Ammon's horn (tissue), 1 donor: Measurements from ENCODE around the gene XXYLT1.
"Not testable (repeated sequence)": the region's sequence is repeated elsewhere in the genome, so short reads cannot be mapped to it uniquely, and the experiment has no call there.

ENCODE experiments used
- DNase-seq: peaks from one replicate; pipeline ENCODE4 v3.0.0-alpha.2; 2016; ENCODE audit warnings: low spot score

XXYLT1 gene, protein sequence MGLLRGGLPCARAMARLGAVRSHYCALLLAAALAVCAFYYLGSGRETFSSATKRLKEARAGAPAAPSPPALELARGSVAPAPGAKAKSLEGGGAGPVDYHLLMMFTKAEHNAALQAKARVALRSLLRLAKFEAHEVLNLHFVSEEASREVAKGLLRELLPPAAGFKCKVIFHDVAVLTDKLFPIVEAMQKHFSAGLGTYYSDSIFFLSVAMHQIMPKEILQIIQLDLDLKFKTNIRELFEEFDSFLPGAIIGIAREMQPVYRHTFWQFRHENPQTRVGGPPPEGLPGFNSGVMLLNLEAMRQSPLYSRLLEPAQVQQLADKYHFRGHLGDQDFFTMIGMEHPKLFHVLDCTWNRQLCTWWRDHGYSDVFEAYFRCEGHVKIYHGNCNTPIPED

DNA sequence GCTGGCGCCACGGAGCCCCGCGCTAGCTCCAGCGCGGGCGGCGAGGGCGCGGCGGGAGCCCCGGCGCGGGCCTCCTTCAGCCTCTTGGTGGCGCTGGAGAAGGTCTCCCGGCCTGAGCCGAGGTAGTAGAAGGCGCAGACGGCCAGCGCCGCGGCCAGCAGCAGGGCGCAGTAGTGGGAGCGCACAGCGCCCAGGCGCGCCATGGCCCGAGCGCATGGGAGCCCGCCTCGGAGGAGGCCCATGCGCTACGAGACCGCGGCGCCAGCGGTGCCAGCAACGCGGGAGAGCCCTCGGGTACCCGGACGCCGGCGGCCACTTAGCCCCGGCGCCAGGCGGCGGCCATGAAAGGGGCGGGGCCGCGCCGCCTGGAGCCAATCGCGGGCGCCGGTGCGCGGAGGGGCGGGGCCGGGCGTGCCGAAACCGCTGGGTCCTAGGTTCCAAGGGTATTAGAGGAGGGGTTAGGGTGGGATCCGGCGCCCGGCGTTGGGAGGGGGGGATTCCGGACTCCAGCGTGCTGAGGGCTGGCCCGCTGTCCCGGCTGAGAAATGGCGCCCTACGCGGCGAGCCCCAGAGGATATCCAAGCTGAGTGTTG, at the start of gene XXYLT1:
Gene XXYLT1, minus strand, starts transcription at position 343 of the 593 bp plus-strand sequence. Its CDS starts 101 bp downstream, at position 242.
- DNase-seq: peak; percentile 88

DNA sequence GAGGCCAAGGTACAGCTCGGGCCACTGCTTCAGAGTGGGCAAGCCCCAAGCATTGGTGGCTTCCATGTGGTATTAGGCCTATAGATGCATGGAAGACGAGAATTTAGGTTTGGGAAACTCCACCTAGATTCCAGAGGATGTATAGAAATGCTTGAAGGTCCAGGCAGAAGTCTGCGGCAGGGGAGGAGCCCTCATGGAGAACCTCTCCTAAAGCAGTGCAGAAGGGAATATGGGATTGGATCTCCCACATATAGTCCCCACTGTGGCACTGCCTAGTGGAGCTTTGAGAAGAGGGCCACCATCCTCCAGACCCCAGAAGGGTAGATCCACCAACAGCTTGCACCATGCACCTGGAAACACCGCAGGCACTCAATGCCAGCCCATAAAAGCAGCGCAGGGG, 48.1 kb upstream of the XXYLT1 start:
- DNase-seq: no peak

DNA sequence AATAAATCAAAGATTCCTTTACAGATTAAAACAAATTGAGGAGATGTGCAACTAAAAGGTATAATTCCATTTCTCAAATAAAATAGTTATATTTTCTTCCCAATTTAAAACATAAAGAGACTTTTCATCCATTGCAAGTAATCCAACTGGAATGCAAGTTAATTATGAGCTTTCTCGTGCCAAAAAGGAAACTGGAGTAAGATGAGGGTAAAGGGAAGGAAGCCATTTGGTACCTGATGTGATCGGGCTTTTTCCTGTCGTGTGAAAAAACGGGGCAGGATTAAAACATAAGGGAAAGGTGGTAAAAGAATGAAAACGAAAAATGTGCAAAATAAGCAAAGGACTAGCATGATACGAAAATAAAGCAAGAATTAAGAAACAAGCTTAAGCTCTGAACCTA, 41.8 kb upstream of the XXYLT1 start:
- no peak for DNase-seq

DNA sequence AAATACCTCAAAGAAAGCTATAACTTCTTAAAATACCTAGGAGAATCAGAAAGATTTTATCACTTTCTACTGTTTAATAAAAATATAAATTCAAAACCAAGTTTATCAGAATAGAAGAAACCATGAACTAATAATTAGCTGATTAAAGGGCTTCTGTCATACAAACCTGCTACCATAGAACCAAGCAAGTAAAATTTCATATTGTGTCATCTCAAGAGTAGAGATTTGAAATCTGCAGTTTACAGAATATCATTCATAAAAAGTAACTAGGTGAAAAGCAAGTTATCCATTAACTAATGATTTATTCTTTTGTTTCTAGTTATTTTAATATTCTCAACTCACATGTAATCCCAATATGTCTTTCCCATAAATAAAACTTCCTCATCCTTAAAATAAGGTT, 36.8 kb upstream of the XXYLT1 start:
- DNase-seq: no peak

DNA sequence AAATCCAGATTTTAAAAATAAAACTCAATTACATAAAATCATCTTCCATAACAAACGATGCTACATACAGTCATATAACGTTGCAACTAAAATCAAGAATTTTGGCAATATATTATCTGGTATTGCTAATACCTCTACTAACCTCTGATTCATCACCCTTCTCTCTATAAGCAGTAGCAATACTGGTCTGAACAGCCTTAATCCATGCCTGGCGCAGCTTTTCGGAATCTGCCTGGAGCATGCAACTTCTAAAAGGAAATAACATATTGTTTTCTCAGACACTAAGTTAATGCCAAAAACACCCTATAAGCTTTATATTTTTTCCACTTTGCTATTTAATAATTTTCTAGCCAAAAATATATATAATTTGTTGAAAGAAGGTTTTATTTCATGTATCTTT, 35.4 kb upstream of the XXYLT1 start:
- DNase-seq: no peak

DNA sequence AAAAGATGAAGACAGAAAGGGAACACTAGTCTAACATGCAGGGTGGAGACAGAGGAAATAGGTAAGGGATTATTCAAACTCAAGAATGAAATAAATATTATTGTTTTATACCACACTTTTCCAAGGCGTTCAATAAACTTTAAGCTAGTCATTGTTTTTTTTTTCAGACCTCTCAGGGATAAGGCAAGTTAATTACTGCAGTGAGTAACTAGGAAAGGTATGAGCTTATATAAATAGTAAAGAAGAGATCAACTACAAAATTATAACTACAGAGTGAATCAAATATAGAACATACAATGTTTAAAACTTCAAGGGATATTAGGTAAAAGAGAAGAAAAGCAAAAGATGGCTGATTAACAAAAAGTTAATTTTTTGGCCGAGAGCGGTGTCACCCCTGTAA, 31.5 kb upstream of the XXYLT1 start:
- DNase-seq: no peak

DNA sequence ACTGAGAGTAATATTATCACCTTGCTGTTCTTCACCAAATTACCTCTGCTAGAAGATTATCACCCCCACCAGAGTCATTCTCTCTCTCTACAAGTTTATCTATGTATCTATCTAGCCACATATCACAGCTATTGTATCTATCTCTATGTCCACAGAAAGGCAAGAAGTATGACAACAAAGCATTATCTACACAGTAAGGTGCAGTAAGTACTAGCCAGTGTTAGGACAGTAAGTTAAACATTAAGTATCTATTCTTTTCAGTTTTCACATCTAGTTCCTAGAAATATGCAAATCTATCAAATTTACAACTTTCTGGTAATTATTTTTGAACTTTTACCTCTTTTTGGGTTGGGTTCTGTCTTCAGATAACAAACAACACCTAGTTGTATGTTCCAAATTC, 26.5 kb upstream of the XXYLT1 start:
- DNase-seq: no peak

DNA sequence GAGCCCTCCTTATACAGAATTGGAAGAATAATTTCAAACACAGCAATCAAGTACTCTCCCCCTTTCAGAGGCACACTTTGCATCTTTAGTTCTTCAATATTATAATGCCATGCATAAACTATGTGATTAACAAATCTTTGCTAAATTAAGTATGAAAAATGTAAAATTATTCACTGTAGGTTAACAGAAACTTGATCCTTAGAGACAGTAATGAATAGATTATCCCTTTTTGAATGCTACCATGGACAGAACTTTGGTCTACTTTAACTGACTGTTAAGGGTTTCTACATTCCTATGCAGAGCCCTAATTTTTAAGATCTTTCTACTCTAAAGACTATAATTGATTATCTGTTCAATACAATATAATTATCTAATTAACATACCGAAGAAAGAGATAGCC, 25.7 kb upstream of the XXYLT1 start:
- DNase-seq: no peak

DNA sequence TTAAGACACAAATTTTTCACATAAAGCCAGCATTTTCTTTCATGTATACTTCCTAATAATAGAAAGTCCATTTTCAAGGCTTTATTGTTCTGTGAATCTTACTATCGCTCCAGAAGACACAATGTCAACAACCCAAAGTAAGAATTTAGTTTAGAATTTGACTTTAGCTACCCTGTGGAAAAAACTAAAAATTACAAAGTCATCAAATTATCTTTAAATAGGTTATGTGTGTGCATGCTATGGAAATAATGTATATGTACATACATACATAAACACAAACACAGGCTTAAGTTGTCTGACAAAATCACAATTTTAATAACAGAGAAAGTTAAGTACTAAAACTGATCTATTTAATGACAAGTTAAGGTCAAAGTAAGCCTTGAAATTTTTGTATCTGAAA, 20.2 kb upstream of the XXYLT1 start:
- DNase-seq: no peak

DNA sequence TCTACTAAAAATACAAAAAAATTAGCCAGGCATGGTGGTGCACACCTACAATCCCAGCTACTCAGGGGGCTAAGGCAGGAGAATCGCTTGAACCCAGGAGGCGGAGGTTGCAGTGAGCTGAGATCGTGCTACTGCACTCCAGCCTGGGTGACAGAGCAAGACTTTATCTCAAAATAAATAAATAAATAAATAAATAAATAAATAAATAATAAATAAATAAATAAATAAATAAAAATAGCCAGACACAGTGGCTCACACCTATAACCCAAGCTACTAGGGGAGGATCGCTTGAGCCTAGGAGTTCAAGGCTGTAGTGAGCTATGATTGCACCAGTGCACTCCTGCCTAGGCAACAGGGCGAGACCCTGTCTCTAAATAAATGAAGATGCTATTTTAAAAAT, 19.7 kb upstream of the XXYLT1 start:
- not testable (repeated sequence) for DNase-seq

DNA sequence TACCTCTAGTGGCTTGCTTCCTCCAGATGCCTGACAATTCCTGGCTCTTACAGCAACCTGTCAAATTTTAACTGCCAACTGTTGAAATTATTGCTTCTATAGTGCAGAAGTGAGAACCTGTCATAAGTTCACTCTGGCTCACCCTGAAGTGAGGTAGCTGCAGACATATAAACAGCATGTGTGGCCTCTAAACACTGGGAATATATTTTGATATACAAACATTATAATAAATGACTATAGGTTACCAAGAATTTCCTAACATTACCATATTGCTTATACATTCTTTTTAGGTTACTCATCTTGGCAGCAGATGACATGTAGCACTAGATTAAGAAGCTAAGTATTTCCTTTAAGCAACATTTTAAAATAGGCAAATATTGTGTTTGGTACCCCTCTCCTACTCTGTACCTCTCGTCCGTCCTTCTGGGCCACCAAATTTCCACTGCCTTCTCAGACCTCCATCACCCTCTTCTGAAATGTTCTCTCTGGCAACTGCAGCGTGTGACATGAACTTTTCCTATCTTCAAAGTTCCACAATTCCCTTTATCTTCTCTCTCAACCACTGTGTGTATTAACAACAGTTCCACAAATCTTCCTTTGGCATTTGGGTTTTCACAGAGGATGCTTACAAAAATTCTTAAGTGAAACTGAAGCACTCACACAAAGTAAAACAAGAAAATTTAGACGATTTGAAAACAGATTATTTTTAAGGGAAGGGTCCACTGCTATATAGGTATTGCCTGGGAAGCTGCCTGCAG, 15.3 kb upstream of the XXYLT1 start:
- DNase-seq: no peak

DNA sequence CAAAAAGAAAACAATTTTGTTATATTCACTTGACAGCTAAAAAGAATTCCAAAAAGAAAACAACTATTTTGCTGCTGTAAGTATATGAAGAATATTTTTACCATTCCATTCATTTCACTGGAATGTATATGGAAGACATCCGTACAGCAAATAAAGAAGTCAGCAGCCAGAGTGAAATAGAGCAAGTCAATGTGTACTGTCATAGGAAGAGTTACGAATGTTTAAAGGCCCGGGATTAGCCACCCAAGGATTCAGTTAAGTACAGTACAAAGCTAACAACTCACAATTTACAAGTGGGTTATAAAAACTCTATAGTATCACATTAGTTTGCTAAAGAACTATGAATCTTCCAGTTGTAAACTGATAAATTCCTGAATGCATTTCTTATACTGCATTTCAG, 14.4 kb upstream of the XXYLT1 start:
- DNase-seq: no peak

DNA sequence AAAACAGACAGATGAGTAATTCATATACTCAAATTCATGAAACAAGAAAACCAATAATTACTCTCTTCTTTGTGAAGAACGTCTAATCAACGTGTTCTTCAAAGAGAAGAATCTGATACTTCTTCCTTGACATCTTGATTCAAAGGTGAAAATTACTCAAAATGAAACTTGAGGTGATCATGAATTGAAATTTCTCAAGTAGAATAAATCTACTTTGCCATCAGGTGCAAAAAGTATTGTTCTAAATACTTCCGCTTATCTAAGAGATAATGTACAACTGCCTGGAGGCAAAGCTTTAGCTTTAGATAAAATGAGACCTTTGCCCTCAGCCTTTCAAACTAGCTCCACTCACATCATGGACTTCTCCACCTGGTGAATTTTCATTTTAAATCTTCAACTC, 13.9 kb upstream of the XXYLT1 start:
- no peak for DNase-seq

DNA sequence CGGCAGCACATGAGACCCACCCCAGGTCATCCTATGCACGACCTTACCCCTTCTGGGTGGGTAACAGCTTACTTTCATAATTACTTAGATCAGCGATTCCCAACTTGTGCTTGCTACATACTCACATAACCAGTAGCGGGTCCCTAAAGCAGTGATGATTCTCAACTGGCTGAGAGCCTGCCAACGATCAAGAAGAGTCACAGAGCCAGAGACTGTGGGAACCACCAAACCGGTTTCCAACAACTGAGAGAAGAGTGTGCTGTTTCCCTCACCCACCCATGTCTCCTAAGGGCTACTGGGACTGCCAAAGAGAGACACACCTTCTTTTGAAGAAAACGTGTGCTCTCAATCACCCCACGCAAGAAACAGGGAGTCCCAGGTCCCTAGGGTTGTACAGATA, 12.0 kb upstream of the XXYLT1 start:
- no peak for DNase-seq

DNA sequence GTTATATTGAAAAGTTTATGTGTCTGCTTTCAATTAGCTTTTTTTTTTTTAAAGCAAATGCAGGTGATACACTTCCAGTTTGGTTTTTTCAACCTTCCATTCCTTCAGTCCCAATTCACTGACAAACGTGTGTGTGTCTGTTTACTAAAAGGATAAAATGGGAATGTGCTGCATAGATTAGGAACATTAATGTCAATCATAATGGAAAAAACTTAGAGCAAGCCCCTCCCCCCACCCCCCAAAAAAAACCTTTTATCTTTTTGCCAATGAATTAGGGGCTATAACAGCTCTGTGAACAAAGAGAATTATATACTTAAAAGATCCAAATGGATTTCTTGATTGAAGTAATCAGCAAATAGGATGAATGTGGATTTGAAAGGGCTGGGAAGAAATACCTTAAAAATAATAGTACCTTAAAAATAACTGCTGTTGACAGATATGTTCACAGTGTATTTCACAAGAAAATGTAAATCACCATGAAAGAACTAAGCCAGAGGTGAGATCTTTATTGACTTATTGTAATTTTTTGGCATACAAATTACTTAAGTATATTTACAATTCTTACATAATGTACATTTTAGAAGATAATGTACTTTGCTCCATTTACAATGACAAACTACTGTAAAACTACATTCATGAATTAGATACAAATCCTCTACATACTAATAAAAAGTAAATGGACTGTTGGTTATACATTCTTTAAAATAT, 3.5 kb upstream of the XXYLT1 start:
- no peak for DNase-seq

DNA sequence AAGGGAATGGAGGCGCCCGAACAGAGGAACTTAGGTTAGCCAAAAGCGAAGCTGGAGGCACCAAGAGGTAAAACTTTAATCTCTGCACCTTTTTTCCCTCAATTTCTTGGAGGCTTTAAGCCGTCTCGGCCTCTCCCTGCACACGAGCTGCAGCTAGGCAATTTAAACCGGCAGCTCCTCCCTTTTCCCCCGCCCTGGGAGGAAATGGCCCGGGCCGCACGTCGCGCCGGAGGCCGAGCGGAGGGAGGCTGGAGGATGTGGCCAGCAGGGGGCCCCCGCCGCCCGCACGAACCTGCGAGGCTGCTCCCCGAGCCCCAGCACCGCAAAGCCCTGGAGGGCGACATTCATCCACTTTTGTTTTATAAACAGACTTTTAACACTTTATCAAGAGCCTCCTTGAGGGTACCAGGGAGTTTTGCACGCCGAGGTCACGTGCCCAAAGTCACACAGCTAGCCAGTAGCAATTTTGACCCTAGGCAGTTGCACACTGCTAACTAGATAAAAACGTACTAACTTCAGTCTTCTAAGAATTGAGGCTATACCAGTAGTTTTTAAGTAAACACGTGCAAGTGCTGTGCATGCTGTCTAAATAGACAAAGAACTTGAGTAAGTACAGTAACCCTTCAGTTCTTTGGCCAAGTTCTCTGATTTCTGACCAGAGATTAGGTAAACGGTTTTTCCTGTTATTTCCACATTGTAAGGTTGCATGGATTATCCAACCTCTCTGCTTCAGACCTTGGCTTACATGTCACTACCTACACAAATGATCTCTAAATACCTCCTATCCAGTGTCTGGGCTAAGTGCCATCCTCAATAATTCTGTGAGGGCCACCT, 668 bp upstream of the XXYLT1 start:
- DNase-seq: peak; percentile 93

DNA sequence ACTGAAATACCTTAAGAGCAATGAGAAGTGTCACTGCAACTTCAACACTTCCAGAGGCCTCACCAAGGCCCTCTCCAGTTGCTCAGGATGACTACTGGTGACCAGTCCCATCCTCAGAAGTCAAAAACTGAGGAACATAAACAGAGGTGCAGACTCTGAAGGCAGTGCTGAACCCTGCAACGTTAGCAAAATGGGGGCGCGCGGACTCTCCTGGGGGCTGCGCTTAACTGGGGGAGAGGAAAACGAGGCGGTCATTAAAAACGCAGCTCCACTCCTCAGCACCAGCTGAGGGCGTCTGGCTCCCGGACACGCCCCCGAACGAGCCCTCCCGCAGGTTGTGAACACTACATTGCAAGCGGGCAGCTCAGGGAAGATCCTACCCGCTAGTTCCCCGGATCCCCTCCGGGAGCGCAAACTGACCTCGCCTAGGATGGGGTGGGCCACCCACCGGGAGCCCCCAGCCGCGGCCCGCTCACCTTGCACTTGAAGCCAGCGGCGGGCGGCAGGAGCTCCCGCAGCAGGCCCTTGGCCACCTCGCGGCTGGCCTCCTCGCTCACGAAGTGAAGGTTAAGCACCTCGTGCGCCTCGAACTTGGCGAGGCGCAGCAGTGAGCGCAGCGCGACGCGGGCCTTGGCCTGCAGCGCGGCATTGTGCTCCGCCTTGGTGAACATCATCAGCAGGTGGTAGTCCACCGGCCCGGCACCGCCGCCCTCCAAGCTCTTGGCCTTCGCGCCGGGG, 711 bp downstream of the XXYLT1 start:
- DNase-seq: no peak

DNA sequence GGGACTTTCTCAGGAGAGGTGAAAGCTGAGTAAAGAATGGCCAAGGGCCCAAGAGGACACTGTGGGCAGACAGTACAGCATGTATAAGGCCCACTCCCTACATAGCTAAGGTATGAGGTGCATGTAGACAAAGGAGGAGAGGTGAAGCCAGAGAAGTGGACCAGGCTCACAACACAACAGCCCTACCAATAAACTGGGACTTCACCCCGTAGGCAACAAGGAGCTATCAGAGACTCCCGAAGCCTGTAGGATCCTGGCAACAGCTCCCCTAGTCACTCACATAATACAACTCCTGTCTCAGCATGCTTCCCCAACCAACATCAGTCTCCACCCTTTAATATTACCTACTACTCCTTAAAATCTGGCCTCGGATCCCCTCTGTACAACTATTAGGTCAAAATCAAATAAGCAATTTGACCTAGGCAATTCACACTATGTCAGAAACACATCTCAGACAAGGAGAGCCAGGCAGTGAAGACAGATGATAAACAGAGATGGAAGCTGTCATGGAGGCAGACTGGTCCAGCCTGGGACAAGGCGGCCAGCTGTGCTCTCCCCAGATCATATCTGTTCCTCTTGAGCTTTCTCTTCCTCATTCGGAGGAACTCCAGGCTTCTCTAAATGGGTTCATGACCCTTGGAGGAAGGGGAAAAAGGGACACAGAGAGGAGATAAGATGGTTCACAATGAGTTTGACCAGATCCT, 1.4 kb downstream of the XXYLT1 start:
- no peak for DNase-seq

DNA sequence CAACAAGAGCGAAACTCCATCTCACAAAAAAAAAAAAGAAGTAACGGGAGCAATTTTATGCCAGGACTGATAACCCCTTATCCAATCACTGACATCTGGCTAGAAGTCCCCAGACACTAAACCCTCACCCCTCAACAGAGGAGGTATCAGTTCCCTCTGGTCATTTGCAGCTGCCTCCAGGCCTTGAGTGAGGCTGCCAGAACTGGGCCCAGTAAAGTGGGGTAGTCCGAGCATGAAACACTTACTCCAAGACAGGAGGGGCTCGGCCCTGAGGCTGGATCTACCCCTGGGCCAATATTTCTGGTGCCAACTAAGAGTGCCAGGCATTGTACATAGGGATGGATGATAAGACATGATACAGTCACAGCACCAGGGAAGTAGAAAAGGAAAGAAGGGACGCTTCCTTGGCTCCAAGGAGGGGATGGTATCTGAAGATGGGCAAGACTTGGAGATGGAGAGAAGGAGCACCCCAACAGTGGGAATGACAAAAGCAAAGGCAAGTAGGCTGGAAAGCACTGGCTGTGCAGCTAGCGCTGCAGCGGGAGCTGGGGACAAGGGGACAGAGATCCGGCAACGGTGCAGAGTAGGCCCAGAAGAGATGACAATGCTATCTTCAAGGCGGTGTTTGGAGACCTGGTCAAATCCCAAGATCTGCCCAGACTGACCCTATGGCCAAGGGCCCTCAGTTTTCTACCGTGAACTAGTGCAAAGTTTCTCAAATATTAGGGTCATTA, 2.2 kb downstream of the XXYLT1 start:
- no peak for DNase-seq

DNA sequence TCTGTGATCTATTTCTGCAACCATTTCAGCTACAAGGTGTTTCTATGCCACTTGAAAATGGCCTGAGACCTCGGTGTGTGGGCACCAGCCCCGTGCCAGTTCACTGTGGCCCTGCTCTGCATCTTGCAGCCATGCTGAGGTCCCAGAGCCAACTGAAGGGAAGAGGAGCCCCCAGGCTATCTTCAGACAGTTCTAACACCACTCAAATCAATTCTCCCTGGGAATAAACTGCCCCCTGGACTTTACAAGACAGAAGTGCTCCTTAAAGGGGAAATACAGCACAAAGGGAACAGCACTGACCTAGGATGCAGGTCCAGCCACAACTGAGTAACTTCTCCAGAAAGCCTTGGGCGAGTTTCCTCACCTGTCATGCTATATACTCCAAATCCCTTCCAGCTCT, 3.9 kb downstream of the XXYLT1 start:
- DNase-seq: no peak
